Esophagus muscularis mucosa (tissue), 4 donors: Measurements from ENCODE around the gene WNT11.

Source experiments
- EP300 ChIP-seq: sonication (generic); formaldehyde crosslinking; IDR thresholded peaks from one replicate; pipeline ENCODE4 v1.6.1; 2017; ENCODE audit warnings: antibody characterized with exemption
- POLR2AphosphoS5 ChIP-seq, 2 donors: sonication (generic); formaldehyde crosslinking; IDR thresholded peaks; one replicate each; pipeline ENCODE4 v1.6.1; 2017; ENCODE audit warnings: antibody characterized with exemption in 2 of 2
- TF ChIP-seq, protein P1 (sequence below), 3 experiments: fragments of 200-600 bp in 2 of 3; fragments of 450-650 bp in 1 of 3; sonication (generic) in 2 of 3; IDR thresholded peaks; one replicate each; pipeline ENCODE4 v1.5.1; 2017 to 2019; ENCODE audit warnings: antibody characterized with exemption in 3 of 3, mild to moderate bottlenecking in 2 of 3, moderate library complexity in 1 of 3

DNA sequence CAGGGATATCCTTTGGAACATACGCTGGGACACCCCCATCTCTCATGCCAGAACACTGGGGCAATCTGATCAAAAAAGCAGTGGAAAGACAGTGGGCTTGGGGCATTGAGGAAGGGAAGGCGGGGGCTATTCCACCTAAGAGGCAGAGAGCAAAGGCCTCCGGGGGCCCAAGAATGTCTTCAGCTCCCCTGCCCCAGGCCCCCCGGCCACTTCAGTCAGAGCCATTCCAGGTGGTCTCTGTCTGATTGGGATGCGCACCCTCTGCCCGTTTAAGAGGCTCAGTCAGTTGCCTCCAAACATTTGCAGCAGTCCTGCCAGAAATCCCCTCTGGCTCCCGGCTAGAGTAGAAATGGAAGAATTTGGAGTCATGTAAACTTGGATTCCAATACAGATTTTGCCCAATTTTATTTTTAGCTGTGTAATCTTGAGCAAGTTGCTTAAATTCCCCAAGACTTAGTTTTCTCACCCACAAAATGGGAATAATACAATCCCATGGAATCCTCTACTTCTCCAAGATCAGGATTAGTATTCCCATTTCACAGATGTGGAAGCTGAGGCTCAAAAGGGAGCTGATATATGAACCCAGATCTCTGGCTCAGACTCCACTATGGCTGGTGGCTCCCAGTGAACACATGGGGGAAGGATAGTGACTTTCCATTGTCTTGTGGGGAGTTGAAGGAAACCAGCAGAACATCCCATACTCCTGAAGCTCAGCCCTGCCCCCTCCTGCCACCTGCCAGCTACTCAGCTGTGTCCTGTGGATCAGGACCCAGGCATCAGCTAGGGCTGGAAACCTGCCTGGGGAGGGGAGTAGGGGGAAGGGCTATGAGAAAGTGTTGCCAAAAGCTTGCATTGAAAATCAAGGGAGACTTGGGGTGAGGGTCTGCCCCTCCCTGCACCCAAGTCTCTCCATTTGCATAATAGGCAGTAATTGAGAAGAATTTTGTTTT is 6.1 kb upstream of the WNT11 start:
- TF ChIP-seq, protein P1, sequence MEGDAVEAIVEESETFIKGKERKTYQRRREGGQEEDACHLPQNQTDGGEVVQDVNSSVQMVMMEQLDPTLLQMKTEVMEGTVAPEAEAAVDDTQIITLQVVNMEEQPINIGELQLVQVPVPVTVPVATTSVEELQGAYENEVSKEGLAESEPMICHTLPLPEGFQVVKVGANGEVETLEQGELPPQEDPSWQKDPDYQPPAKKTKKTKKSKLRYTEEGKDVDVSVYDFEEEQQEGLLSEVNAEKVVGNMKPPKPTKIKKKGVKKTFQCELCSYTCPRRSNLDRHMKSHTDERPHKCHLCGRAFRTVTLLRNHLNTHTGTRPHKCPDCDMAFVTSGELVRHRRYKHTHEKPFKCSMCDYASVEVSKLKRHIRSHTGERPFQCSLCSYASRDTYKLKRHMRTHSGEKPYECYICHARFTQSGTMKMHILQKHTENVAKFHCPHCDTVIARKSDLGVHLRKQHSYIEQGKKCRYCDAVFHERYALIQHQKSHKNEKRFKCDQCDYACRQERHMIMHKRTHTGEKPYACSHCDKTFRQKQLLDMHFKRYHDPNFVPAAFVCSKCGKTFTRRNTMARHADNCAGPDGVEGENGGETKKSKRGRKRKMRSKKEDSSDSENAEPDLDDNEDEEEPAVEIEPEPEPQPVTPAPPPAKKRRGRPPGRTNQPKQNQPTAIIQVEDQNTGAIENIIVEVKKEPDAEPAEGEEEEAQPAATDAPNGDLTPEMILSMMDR (IDR thresholded peaks at IDR 0.05) = no peak
- TF ChIP-seq POLR2AphosphoS5 (IDR thresholded peaks at IDR 0.05) (no peak), EP300 (no peak)
